ENCODE results near the gene STK24. TPM values are rescaled to one million over a fixed set of nuclear protein-coding genes. Genes with fewer than 3 reads are reported as not detected.

The STK24 gene
- total and polyA plus RNA-seq, 2 experiments from 2014 or later = 83.3 to 98.0 TPM

GRCh38 chr13:98534821-98535220, 42.1 kb downstream of the STK24 start:
- no peaks in the 10 kb centered on the region for H3K36me3 ChIP-seq
- no peak overlapping the region for H3K27ac ChIP-seq
- no peaks in the 10 kb centered on the region for H3K9me3 ChIP-seq (ENCODE audit: low read depth)
- no peak overlapping the region for H3K4me3 ChIP-seq
- H3K4me1 ChIP-seq (ENCODE audit: low read depth) = peaks cover 16% of the 10 kb centered on the region
- no peaks in the 10 kb centered on the region for H3K27me3 ChIP-seq
- DNase-seq (ENCODE audit: low read depth in 1 of 2, low spot score in 1 of 2) = no peak
- no peak for TF ChIP-seq CTCF (IDR thresholded peaks at IDR 0.05; ENCODE audit: low read depth, low read length)

- Histone ChIP-seq H3K9me3 (ENCODE audit: low read depth) (no peaks in the 10 kb centered on the region), H3K27me3 (no peaks in the 10 kb centered on the region), H3K4me3 (no peak overlapping the region), H3K4me1 (ENCODE audit: low read depth) (peaks cover 25% of the 10 kb centered on the region), H3K36me3 (no peaks in the 10 kb centered on the region), H3K27ac (no peak overlapping the region)
- no peak for DNase-seq (ENCODE audit: low read depth in 1 of 2, low spot score in 1 of 2)
- TF ChIP-seq CTCF (IDR thresholded peaks at IDR 0.05; ENCODE audit: low read depth, low read length) = no peak
Observed at GRCh38 chr13:98533912-98534311, 43.0 kb downstream of the STK24 start.

- peaks cover 26% of the 10 kb centered on the region for H3K4me1 ChIP-seq (ENCODE audit: low read depth)
- no peaks in the 10 kb centered on the region for H3K36me3 ChIP-seq
- H3K27ac ChIP-seq = no peak overlapping the region
- H3K27me3 ChIP-seq = no peaks in the 10 kb centered on the region
- no peak overlapping the region for H3K4me3 ChIP-seq
- no peaks in the 10 kb centered on the region for H3K9me3 ChIP-seq (ENCODE audit: low read depth)
- DNase-seq (ENCODE audit: low read depth in 1 of 2, low spot score in 1 of 2) = no peak
- no peak for TF ChIP-seq CTCF (IDR thresholded peaks at IDR 0.05; ENCODE audit: low read depth, low read length)
Observed at GRCh38 chr13:98532254-98532653, 44.7 kb downstream of the STK24 start.

GRCh38 chr13:98530217-98530616, 46.7 kb downstream of the STK24 start:
- H3K4me3 ChIP-seq = no peak overlapping the region
- H3K4me1 ChIP-seq (ENCODE audit: low read depth) = peaks cover 20% of the 10 kb centered on the region
- H3K9me3 ChIP-seq (ENCODE audit: low read depth) = no peaks in the 10 kb centered on the region
- peak overlapping the region; percentile 68 for H3K27ac ChIP-seq
- TF ChIP-seq CTCF (IDR thresholded peaks at IDR 0.05; ENCODE audit: low read depth, low read length) = no peak
- H3K27me3 ChIP-seq = no peaks in the 10 kb centered on the region
- DNase-seq (ENCODE audit: low read depth in 1 of 2, low spot score in 1 of 2) = no peak
- no peaks in the 10 kb centered on the region for H3K36me3 ChIP-seq

GRCh38 chr13:98529171-98529570, 47.7 kb downstream of the STK24 start:
- no peaks in the 10 kb centered on the region for H3K9me3 ChIP-seq (ENCODE audit: low read depth)
- no peak for TF ChIP-seq CTCF (IDR thresholded peaks at IDR 0.05; ENCODE audit: low read depth, low read length)
- H3K27ac ChIP-seq = peak overlapping the region; percentile 68
- H3K4me3 ChIP-seq = no peak overlapping the region
- H3K36me3 ChIP-seq = no peaks in the 10 kb centered on the region
- no peaks in the 10 kb centered on the region for H3K27me3 ChIP-seq
- H3K4me1 ChIP-seq (ENCODE audit: low read depth) = peaks cover 29% of the 10 kb centered on the region
- DNase-seq (ENCODE audit: low read depth in 1 of 2, low spot score in 1 of 2) = no peak

GRCh38 chr13:98528663-98529064, 48.2 kb downstream of the STK24 start:
- no peaks in the 10 kb centered on the region for H3K36me3 ChIP-seq
- peaks cover 30% of the 10 kb centered on the region for H3K4me1 ChIP-seq (ENCODE audit: low read depth)
- peak overlapping the region; percentile 68 for H3K27ac ChIP-seq
- DNase-seq (ENCODE audit: low read depth in 1 of 2, low spot score in 1 of 2) = peak in 1 of 2 donors; percentile 27
- no peak overlapping the region for H3K4me3 ChIP-seq
- no peak for TF ChIP-seq CTCF (IDR thresholded peaks at IDR 0.05; ENCODE audit: low read depth, low read length)
- H3K27me3 ChIP-seq = no peaks in the 10 kb centered on the region
- no peaks in the 10 kb centered on the region for H3K9me3 ChIP-seq (ENCODE audit: low read depth)
